ENCODE measurements around the gene SYMPK. TPM values are rescaled to one million over a fixed set of nuclear protein-coding genes. Genes with fewer than 3 reads are reported as not detected.
A peak's percentile ranks its signal among the peaks of the same experiment; 100 is the strongest.

SYMPK gene
- total RNA-seq, 1 donor from 2014 or later, result 23.5 TPM

- Histone ChIP-seq H3K4me3 (ENCODE audit: low read length in 3 of 3) (peak overlapping the region; percentile 74 to 95 (median 91)), H3K9ac (ENCODE audit: low read depth in 1 of 3, low read length in 3 of 3) (peak overlapping the region; percentile 57 to 90 (median 76)), H3K9me3 (ENCODE audit: control insufficient read depth in 3 of 3, low read length in 3 of 3) (no peaks in the 10 kb centered on the region), H3K27me3 (ENCODE audit: control insufficient read depth in 3 of 3, insufficient read depth in 3 of 3, low read length in 3 of 3) (no peaks in the 10 kb centered on the region), H3K27ac (ENCODE audit: low read depth, low read length) (peak overlapping the region; percentile 93), H3K36me3 (ENCODE audit: control insufficient read depth in 3 of 3, insufficient read depth in 3 of 3, low read length in 3 of 3) (peaks cover 7 to 25% (median 19%) of the 10 kb centered on the region in 3 donors), H3K4me1 (ENCODE audit: control insufficient read depth in 3 of 3, insufficient read depth in 3 of 3, low read length in 3 of 3) (peaks cover 29 to 60% (median 34%) of the 10 kb centered on the region in 3 donors)
Observed at GRCh38 chr19:45770192-45771101, 92.5 kb downstream of the SYMPK start.

GRCh38 chr19:45769821-45770191 is 93.1 kb downstream of the SYMPK start:
- Histone ChIP-seq H3K9me3 (ENCODE audit: control insufficient read depth in 3 of 3, low read length in 3 of 3) (no peaks in the 10 kb centered on the region), H3K4me1 (ENCODE audit: control insufficient read depth in 3 of 3, insufficient read depth in 3 of 3, low read length in 3 of 3) (peaks cover 34 to 66% (median 40%) of the 10 kb centered on the region in 3 donors), H3K9ac (ENCODE audit: low read depth in 1 of 3, low read length in 3 of 3) (peak overlapping the region; percentile 57 to 90 (median 76)), H3K4me3 (ENCODE audit: low read length in 3 of 3) (peak overlapping the region; percentile 74 to 95 (median 91)), H3K27me3 (ENCODE audit: control insufficient read depth in 3 of 3, insufficient read depth in 3 of 3, low read length in 3 of 3) (no peaks in the 10 kb centered on the region), H3K27ac (ENCODE audit: low read depth, low read length) (peak overlapping the region; percentile 93), H3K36me3 (ENCODE audit: control insufficient read depth in 3 of 3, insufficient read depth in 3 of 3, low read length in 3 of 3) (peaks cover 7 to 25% (median 19%) of the 10 kb centered on the region in 3 donors)

GRCh38 chr19:45768984-45769782 is 93.8 kb downstream of the SYMPK start, which contains the start of gene SIX5:
TSS of gene SIX5 (minus strand) at chr19:45769252. CDS start at chr19:45768844, 408 bp downstream.
- Histone ChIP-seq H3K9ac (ENCODE audit: low read depth in 1 of 3, low read length in 3 of 3) (peak within 1 kb of the TSS; percentile 81 to 92 (median 90)), H3K4me3 (ENCODE audit: low read length in 3 of 3) (peak within 1 kb of the TSS; percentile 79 to 95 (median 91)), H3K36me3 (ENCODE audit: control insufficient read depth in 3 of 3, insufficient read depth in 3 of 3, low read length in 3 of 3) (peaks cover 6 to 21% (median 16%) of the 10 kb centered on the region in 3 donors), H3K27me3 (ENCODE audit: control insufficient read depth in 3 of 3, insufficient read depth in 3 of 3, low read length in 3 of 3) (no peaks in the 10 kb centered on the region), H3K4me1 (ENCODE audit: control insufficient read depth in 3 of 3, insufficient read depth in 3 of 3, low read length in 3 of 3) (peaks cover 40 to 72% (median 46%) of the 10 kb centered on the region in 3 donors), H3K9me3 (ENCODE audit: control insufficient read depth in 3 of 3, low read length in 3 of 3) (no peaks in the 10 kb centered on the region), H3K27ac (ENCODE audit: low read depth, low read length) (peak within 1 kb of the TSS; percentile 93)

- Histone ChIP-seq H3K36me3 (ENCODE audit: control insufficient read depth in 3 of 3, insufficient read depth in 3 of 3, low read length in 3 of 3) (peaks cover 6 to 20% (median 16%) of the 10 kb centered on the region in 3 donors), H3K4me1 (ENCODE audit: control insufficient read depth in 3 of 3, insufficient read depth in 3 of 3, low read length in 3 of 3) (peaks cover 45 to 77% (median 52%) of the 10 kb centered on the region in 3 donors), H3K9ac (ENCODE audit: low read depth in 1 of 3, low read length in 3 of 3) (peak overlapping the region; percentile 77 to 90 (median 85)), H3K27me3 (ENCODE audit: control insufficient read depth in 3 of 3, insufficient read depth in 3 of 3, low read length in 3 of 3) (no peaks in the 10 kb centered on the region), H3K4me3 (ENCODE audit: low read length in 3 of 3) (peak overlapping the region; percentile 74 to 95 (median 91)), H3K9me3 (ENCODE audit: control insufficient read depth in 3 of 3, low read length in 3 of 3) (no peaks in the 10 kb centered on the region), H3K27ac (ENCODE audit: low read depth, low read length) (peak overlapping the region; percentile 93)
Observed at GRCh38 chr19:45768655-45768983, 94.3 kb downstream of the SYMPK start.

- H3K27ac ChIP-seq (ENCODE audit: low read depth, low read length), result peak overlapping the region; percentile 93
Observed at GRCh38 chr19:45767881-45768654, 94.9 kb downstream of the SYMPK start.

GRCh38 chr19:45767410-45767880 is 95.5 kb downstream of the SYMPK start:
- Histone ChIP-seq H3K9ac (ENCODE audit: low read depth in 1 of 3, low read length in 3 of 3) (peak overlapping the region; percentile 81 to 92 (median 90)), H3K36me3 (ENCODE audit: control insufficient read depth in 3 of 3, insufficient read depth in 3 of 3, low read length in 3 of 3) (peaks cover 6 to 9% (median 8%) of the 10 kb centered on the region in 3 donors), H3K4me3 (ENCODE audit: low read length in 3 of 3) (peak overlapping the region; percentile 79 to 91 (median 87)), H3K27me3 (ENCODE audit: control insufficient read depth in 3 of 3, insufficient read depth in 3 of 3, low read length in 3 of 3) (no peaks in the 10 kb centered on the region), H3K4me1 (ENCODE audit: control insufficient read depth in 3 of 3, insufficient read depth in 3 of 3, low read length in 3 of 3) (peaks cover 46 to 69% (median 52%) of the 10 kb centered on the region in 3 donors), H3K9me3 (ENCODE audit: control insufficient read depth in 3 of 3, low read length in 3 of 3) (no peaks in the 10 kb centered on the region), H3K27ac (ENCODE audit: low read depth, low read length) (peak overlapping the region; percentile 93)

More at GRCh38 chr19:45767881-45768654, 94.9 kb downstream of the SYMPK start:
- Histone ChIP-seq H3K4me1 (ENCODE audit: control insufficient read depth in 3 of 3, insufficient read depth in 3 of 3, low read length in 3 of 3) (peaks cover 46 to 73% (median 53%) of the 10 kb centered on the region in 3 donors), H3K4me3 (ENCODE audit: low read length in 3 of 3) (peak overlapping the region; percentile 79 to 91 (median 87)), H3K36me3 (ENCODE audit: control insufficient read depth in 3 of 3, insufficient read depth in 3 of 3, low read length in 3 of 3) (peaks cover 6 to 15% (median 14%) of the 10 kb centered on the region in 3 donors), H3K27me3 (ENCODE audit: control insufficient read depth in 3 of 3, insufficient read depth in 3 of 3, low read length in 3 of 3) (no peaks in the 10 kb centered on the region), H3K9ac (ENCODE audit: low read depth in 1 of 3, low read length in 3 of 3) (peak overlapping the region; percentile 81 to 92 (median 90)), H3K9me3 (ENCODE audit: control insufficient read depth in 3 of 3, low read length in 3 of 3) (no peaks in the 10 kb centered on the region)

- peaks cover 2 to 5% (median 4%) of the 10 kb centered on the region in 3 donors for H3K36me3 ChIP-seq (ENCODE audit: control insufficient read depth in 3 of 3, insufficient read depth in 3 of 3, low read length in 3 of 3)
- peak overlapping the region; percentile 79 to 91 (median 87) for H3K4me3 ChIP-seq (ENCODE audit: low read length in 3 of 3)
- no peaks in the 10 kb centered on the region for H3K27me3 ChIP-seq (ENCODE audit: control insufficient read depth in 3 of 3, insufficient read depth in 3 of 3, low read length in 3 of 3)
- H3K27ac ChIP-seq (ENCODE audit: low read depth, low read length), result peak overlapping the region; percentile 93
- H3K9me3 ChIP-seq (ENCODE audit: control insufficient read depth in 3 of 3, low read length in 3 of 3), result no peaks in the 10 kb centered on the region
- H3K4me1 ChIP-seq (ENCODE audit: control insufficient read depth in 3 of 3, insufficient read depth in 3 of 3, low read length in 3 of 3), result peaks cover 46 to 69% (median 50%) of the 10 kb centered on the region in 3 donors
- H3K9ac ChIP-seq (ENCODE audit: low read depth in 1 of 3, low read length in 3 of 3), result peak overlapping the region; percentile 81 to 92 (median 90)
Observed at GRCh38 chr19:45766869-45767346, 96.0 kb downstream of the SYMPK start.

- peak overlapping the region in 2 of 3 donors; percentile 87 to 91 for H3K4me3 ChIP-seq (ENCODE audit: low read length in 3 of 3)
- no peaks in the 10 kb centered on the region for H3K9me3 ChIP-seq (ENCODE audit: control insufficient read depth in 3 of 3, low read length in 3 of 3)
- peak overlapping the region in 2 of 3 donors; percentile 90 to 92 for H3K9ac ChIP-seq (ENCODE audit: low read depth in 1 of 3, low read length in 3 of 3)
- H3K27ac ChIP-seq (ENCODE audit: low read depth, low read length), result peak overlapping the region; percentile 93
- H3K4me1 ChIP-seq (ENCODE audit: control insufficient read depth in 3 of 3, insufficient read depth in 3 of 3, low read length in 3 of 3), result peaks cover 46 to 68% (median 50%) of the 10 kb centered on the region in 3 donors
- H3K36me3 ChIP-seq (ENCODE audit: control insufficient read depth in 3 of 3, insufficient read depth in 3 of 3, low read length in 3 of 3), result peaks cover 2 to 5% (median 4%) of the 10 kb centered on the region in 3 donors
- H3K27me3 ChIP-seq (ENCODE audit: control insufficient read depth in 3 of 3, insufficient read depth in 3 of 3, low read length in 3 of 3), result no peaks in the 10 kb centered on the region
Observed at GRCh38 chr19:45766296-45766868, 96.6 kb downstream of the SYMPK start.

Measured in skeletal muscle tissue (tissue), 4 donors.